ENCODE measurements around the gene RP9.

Gene RP9

GRCh38 chr7:33062782-33063443 is 46.3 kb downstream of the RP9 start:
- peak; percentile 84 to 88 for DNase-seq (ENCODE audit: low read depth in 2 of 2)

- peak in 1 of 2 experiments; percentile 19 for DNase-seq (ENCODE audit: low read depth in 2 of 2)
Observed at GRCh38 chr7:33062023-33062781, 47.0 kb downstream of the RP9 start, which contains the start of gene NT5C3A. TSS of gene NT5C3A (minus strand) at chr7:33062776. CDS start at chr7:33062705, 71 bp downstream.

- DNase-seq (ENCODE audit: low read depth in 2 of 2): no peak
Observed at GRCh38 chr7:33061282-33061937, 47.8 kb downstream of the RP9 start.

- no peak for DNase-seq (ENCODE audit: low read depth in 2 of 2)
Observed at GRCh38 chr7:33059635-33060034, 49.6 kb downstream of the RP9 start.

- DNase-seq (ENCODE audit: low read depth in 2 of 2): no peak
Observed at GRCh38 chr7:33055158-33055557, 54.0 kb downstream of the RP9 start.

- DNase-seq (ENCODE audit: low read depth in 2 of 2): no peak
Observed at GRCh38 chr7:33054261-33054964, 54.8 kb downstream of the RP9 start.

GRCh38 chr7:33053721-33054120 is 55.5 kb downstream of the RP9 start:
- no peak for DNase-seq (ENCODE audit: low read depth in 2 of 2)

- DNase-seq (ENCODE audit: low read depth in 2 of 2): no peak
Observed at GRCh38 chr7:33050535-33051318, 58.5 kb downstream of the RP9 start.

- DNase-seq (ENCODE audit: low read depth in 2 of 2): no peak
Observed at GRCh38 chr7:33048704-33049103, 60.5 kb downstream of the RP9 start.

- no peak for DNase-seq (ENCODE audit: low read depth in 2 of 2)
Observed at GRCh38 chr7:33048257-33048656, 60.9 kb downstream of the RP9 start.

- DNase-seq (ENCODE audit: low read depth in 2 of 2): no peak
Observed at GRCh38 chr7:33044986-33045385, 64.2 kb downstream of the RP9 start.
